GM18870 (cell line): Measurements from ENCODE around the gene IFNL4.
"Not testable (repeated sequence)": the region's sequence is repeated elsewhere in the genome, so short reads cannot be mapped to it uniquely, and the experiment has no call there.

ENCODE experiments used
- ATAC-seq: cut with Tn5 transposase; IDR thresholded peaks from one replicate; pipeline ENCODE4 v1.9.1; 2021; ENCODE audit warnings: moderate library complexity; ENCODE audit not compliant: unreplicated experiment

Gene IFNL4

GRCh38 chr19:39224910-39225309, 23.7 kb downstream of the IFNL4 start:
- no peak for ATAC-seq

GRCh38 chr19:39223703-39224279, 24.9 kb downstream of the IFNL4 start:
- ATAC-seq = no peak

- ATAC-seq = not testable (repeated sequence)
These were observed 29.5 kb downstream of the IFNL4 start for GRCh38 chr19:39219108-39219507.

GRCh38 chr19:39218230-39219007, 30.2 kb downstream of the IFNL4 start:
- ATAC-seq = no peak

- no peak for ATAC-seq
These were observed 31.6 kb downstream of the IFNL4 start for GRCh38 chr19:39217094-39217493.

- ATAC-seq = not testable (repeated sequence)
These were observed 33.3 kb downstream of the IFNL4 start for GRCh38 chr19:39215323-39215722.

GRCh38 chr19:39212375-39212742, 36.3 kb downstream of the IFNL4 start:
- ATAC-seq = no peak

GRCh38 chr19:39211731-39212374, 36.8 kb downstream of the IFNL4 start:
- no peak for ATAC-seq

GRCh38 chr19:39209196-39209595, 39.5 kb downstream of the IFNL4 start:
- ATAC-seq = no peak

GRCh38 chr19:39208175-39208795, 40.4 kb downstream of the IFNL4 start:
- no peak for ATAC-seq

GRCh38 chr19:39207293-39207836, 41.3 kb downstream of the IFNL4 start:
- no peak for ATAC-seq

- ATAC-seq = no peak
These were observed 42.5 kb downstream of the IFNL4 start for GRCh38 chr19:39206122-39206521.

- no peak for ATAC-seq
These were observed 43.2 kb downstream of the IFNL4 start for GRCh38 chr19:39205449-39205764.

GRCh38 chr19:39203372-39204341, 45.0 kb downstream of the IFNL4 start, which contains the start of gene SYCN:
SYCN (minus strand) TSS chr19:39204263; CDS start chr19:39204254, 9 bp downstream.
- ATAC-seq = no peak

- ATAC-seq = no peak
These were observed 45.7 kb downstream of the IFNL4 start for GRCh38 chr19:39202998-39203355.

GRCh38 chr19:39200803-39201115, 47.9 kb downstream of the IFNL4 start:
- no peak for ATAC-seq

- no peak for ATAC-seq
These were observed 48.4 kb downstream of the IFNL4 start for GRCh38 chr19:39200066-39200802.

GRCh38 chr19:39199025-39199424, 49.6 kb downstream of the IFNL4 start:
- no peak for ATAC-seq

GRCh38 chr19:39197808-39198207, 50.8 kb downstream of the IFNL4 start:
- ATAC-seq = no peak
